GM12878 (cell line): ENCODE results near the gene ZNF10. TPM values are rescaled to one million over a fixed set of nuclear protein-coding genes. Genes with fewer than 3 reads are reported as not detected.

ENCODE experiments used
- HCFC1 ChIP-seq: fragments of 150-350 bp; IDR thresholded peaks from 2 replicates; pipeline ENCODE4 v1.6.1; 2014; ENCODE audit warnings: low read length
- RB1 ChIP-seq: fragments of 450-650 bp; formaldehyde crosslinking; IDR thresholded peaks from 2 replicates; pipeline ENCODE4 v1.6.1; 2017; ENCODE audit warnings: mild to moderate bottlenecking, borderline replicate concordance
- RELA ChIP-seq: fragments of 450-650 bp; IDR thresholded peaks from 2 replicates; pipeline ENCODE4 v1.8.0; 2014; ENCODE audit warnings: borderline replicate concordance; ENCODE audit not compliant: partially characterized antibody
- polyA plus RNA-seq, 11 experiments: library from polyadenylated mRNA; depleted of rRNA in 4 of 11; unstranded in 6 of 11; stranded (reverse) in 5 of 11; fragments of >200 nt; fragmentation: Nextera tagmentation in 4 of 11; fragmentation: Illumina TruSeq in 1 of 11; extraction: Ambion mirVana in 4 of 11; extraction: Trizol in 1 of 11; gene quantifications; 1 replicate in 1 of 11; 2 replicates in 10 of 11; pipeline versions ENCODE4 v1.2.1 to v1.2.3, GENCODE V29; 2011 to 2016; ENCODE audit warnings: inconsistent platforms in 2 of 11, missing spikeins in 2 of 11, low read depth in 1 of 11
- total RNA-seq, 4 experiments: library from RNA; depleted of rRNA in 3 of 4; stranded (reverse); fragments of >200 nt in 3 of 4; fragmentation: Illumina TruSeq in 1 of 4; extraction: Trizol in 1 of 4; gene quantifications; 2 replicates each; pipeline versions ENCODE4 v1.2.1 to v1.2.3, GENCODE V29; 2013 to 2021
- TF ChIP-seq, protein P1 (sequence below): fragments of 450-650 bp; IDR thresholded peaks from 2 replicates; pipeline ENCODE4 v1.6.1; 2017; ENCODE audit warnings: antibody characterized with exemption, mild to moderate bottlenecking, moderate library complexity
- TF ChIP-seq, protein P2 (sequence below): IDR thresholded peaks from 2 replicates; pipeline ENCODE4 v1.6.1; 2012; ENCODE audit warnings: improper control_type of control experiment, low read depth, low read length; ENCODE audit not compliant: insufficient replicate concordance
- TF ChIP-seq, protein P3 (sequence below): fragments of 450-650 bp; IDR thresholded peaks from 2 replicates; pipeline ENCODE4 v1.6.1; 2017; ENCODE audit warnings: mild to moderate bottlenecking

ZNF10 gene
- total and polyA plus RNA-seq, 10 of the 15 experiments (the other 5 are each of a cell fraction or from before 2014, with no cell fraction given) = 1.7 to 4.2 (median 2.9) TPM

DNA sequence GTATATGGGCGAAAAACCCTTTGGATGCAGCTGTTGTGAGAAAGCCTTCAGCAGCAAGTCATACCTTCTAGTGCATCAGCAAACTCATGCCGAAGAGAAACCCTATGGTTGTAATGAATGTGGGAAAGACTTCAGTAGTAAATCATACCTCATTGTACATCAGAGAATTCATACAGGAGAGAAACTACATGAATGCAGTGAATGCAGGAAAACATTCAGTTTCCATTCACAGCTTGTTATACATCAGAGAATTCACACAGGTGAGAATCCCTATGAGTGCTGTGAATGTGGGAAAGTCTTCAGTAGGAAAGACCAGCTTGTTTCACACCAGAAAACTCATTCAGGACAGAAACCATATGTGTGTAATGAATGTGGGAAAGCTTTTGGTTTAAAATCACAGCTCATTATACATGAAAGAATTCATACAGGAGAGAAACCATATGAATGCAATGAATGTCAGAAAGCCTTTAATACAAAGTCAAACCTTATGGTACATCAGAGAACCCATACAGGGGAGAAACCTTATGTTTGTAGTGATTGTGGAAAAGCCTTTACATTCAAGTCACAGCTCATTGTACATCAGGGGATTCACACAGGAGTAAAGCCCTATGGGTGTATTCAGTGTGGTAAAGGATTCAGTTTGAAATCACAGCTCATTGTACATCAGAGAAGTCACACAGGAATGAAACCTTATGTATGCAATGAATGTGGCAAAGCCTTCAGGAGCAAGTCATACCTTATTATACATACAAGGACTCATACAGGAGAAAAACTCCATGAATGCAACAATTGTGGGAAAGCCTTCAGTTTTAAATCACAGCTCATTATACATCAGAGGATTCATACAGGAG is 72.3 kb downstream of the ZNF10 start (continued):
- TF ChIP-seq, protein P1, sequence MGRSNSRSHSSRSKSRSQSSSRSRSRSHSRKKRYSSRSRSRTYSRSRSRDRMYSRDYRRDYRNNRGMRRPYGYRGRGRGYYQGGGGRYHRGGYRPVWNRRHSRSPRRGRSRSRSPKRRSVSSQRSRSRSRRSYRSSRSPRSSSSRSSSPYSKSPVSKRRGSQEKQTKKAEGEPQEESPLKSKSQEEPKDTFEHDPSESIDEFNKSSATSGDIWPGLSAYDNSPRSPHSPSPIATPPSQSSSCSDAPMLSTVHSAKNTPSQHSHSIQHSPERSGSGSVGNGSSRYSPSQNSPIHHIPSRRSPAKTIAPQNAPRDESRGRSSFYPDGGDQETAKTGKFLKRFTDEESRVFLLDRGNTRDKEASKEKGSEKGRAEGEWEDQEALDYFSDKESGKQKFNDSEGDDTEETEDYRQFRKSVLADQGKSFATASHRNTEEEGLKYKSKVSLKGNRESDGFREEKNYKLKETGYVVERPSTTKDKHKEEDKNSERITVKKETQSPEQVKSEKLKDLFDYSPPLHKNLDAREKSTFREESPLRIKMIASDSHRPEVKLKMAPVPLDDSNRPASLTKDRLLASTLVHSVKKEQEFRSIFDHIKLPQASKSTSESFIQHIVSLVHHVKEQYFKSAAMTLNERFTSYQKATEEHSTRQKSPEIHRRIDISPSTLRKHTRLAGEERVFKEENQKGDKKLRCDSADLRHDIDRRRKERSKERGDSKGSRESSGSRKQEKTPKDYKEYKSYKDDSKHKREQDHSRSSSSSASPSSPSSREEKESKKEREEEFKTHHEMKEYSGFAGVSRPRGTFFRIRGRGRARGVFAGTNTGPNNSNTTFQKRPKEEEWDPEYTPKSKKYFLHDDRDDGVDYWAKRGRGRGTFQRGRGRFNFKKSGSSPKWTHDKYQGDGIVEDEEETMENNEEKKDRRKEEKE = no peak
- no peak for TF ChIP-seq RELA
- no peak for TF ChIP-seq HCFC1
- TF ChIP-seq RB1 = no peak
- TF ChIP-seq, protein P2, sequence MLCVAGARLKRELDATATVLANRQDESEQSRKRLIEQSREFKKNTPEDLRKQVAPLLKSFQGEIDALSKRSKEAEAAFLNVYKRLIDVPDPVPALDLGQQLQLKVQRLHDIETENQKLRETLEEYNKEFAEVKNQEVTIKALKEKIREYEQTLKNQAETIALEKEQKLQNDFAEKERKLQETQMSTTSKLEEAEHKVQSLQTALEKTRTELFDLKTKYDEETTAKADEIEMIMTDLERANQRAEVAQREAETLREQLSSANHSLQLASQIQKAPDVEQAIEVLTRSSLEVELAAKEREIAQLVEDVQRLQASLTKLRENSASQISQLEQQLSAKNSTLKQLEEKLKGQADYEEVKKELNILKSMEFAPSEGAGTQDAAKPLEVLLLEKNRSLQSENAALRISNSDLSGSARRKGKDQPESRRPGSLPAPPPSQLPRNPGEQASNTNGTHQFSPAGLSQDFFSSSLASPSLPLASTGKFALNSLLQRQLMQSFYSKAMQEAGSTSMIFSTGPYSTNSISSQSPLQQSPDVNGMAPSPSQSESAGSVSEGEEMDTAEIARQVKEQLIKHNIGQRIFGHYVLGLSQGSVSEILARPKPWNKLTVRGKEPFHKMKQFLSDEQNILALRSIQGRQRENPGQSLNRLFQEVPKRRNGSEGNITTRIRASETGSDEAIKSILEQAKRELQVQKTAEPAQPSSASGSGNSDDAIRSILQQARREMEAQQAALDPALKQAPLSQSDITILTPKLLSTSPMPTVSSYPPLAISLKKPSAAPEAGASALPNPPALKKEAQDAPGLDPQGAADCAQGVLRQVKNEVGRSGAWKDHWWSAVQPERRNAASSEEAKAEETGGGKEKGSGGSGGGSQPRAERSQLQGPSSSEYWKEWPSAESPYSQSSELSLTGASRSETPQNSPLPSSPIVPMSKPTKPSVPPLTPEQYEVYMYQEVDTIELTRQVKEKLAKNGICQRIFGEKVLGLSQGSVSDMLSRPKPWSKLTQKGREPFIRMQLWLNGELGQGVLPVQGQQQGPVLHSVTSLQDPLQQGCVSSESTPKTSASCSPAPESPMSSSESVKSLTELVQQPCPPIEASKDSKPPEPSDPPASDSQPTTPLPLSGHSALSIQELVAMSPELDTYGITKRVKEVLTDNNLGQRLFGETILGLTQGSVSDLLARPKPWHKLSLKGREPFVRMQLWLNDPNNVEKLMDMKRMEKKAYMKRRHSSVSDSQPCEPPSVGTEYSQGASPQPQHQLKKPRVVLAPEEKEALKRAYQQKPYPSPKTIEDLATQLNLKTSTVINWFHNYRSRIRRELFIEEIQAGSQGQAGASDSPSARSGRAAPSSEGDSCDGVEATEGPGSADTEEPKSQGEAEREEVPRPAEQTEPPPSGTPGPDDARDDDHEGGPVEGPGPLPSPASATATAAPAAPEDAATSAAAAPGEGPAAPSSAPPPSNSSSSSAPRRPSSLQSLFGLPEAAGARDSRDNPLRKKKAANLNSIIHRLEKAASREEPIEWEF = no peak
- TF ChIP-seq, protein P3, sequence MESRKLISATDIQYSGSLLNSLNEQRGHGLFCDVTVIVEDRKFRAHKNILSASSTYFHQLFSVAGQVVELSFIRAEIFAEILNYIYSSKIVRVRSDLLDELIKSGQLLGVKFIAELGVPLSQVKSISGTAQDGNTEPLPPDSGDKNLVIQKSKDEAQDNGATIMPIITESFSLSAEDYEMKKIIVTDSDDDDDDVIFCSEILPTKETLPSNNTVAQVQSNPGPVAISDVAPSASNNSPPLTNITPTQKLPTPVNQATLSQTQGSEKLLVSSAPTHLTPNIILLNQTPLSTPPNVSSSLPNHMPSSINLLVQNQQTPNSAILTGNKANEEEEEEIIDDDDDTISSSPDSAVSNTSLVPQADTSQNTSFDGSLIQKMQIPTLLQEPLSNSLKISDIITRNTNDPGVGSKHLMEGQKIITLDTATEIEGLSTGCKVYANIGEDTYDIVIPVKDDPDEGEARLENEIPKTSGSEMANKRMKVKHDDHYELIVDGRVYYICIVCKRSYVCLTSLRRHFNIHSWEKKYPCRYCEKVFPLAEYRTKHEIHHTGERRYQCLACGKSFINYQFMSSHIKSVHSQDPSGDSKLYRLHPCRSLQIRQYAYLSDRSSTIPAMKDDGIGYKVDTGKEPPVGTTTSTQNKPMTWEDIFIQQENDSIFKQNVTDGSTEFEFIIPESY = no peak
- TF ChIP-seq, all 136 proteins: peak for 2
